Keratinocyte (primary cell): ENCODE measurements around the gene ACTRT3. TPM values are rescaled to one million over a fixed set of nuclear protein-coding genes. Genes with fewer than 3 reads are reported as not detected.

Experiments
- DNase-seq: peaks from one replicate; pipeline ENCODE4 v3.0.0-alpha.2; 2011; ENCODE audit warnings: low read depth, missing footprints, low spot score
- FAIRE-seq: peaks from 2 replicates; lab custom pipeline; 2011; peaks lifted over from hg19 to GRCh38; lab: Jason Lieb, UNC
- H2AFZ ChIP-seq: 2 replicates; pipeline ENCODE4 v1.6.0; 2012; ENCODE audit warnings: low read length, control low read depth, inconsistent platforms; ENCODE audit not compliant: control insufficient read depth
- H3K27ac ChIP-seq: 2 replicates; pipeline ENCODE4 v1.5.1; 2011; ENCODE audit warnings: low read length; ENCODE audit not compliant: control insufficient read depth, insufficient read depth
- H3K27me3 ChIP-seq: 3 replicates; pipeline ENCODE4 v1.6.0; 2011; ENCODE audit warnings: low read length; ENCODE audit not compliant: control insufficient read depth, insufficient read depth; ENCODE audit errors: extremely low read depth
- H3K36me3 ChIP-seq, 2 experiments: 2 replicates in 1 of 2; 3 replicates in 1 of 2; pipeline ENCODE4 v1.5.1; 2011; ENCODE audit warnings: low read length in 2 of 2, mild to moderate bottlenecking in 1 of 2; ENCODE audit not compliant: control insufficient read depth in 2 of 2, insufficient read depth in 2 of 2; ENCODE audit errors: extremely low read depth in 1 of 2
- H3K4me1 ChIP-seq: 3 replicates; pipeline ENCODE4 v1.5.1; 2011; ENCODE audit warnings: low read length; ENCODE audit not compliant: control insufficient read depth, insufficient read depth; ENCODE audit errors: extremely low read depth
- H3K4me2 ChIP-seq: 3 replicates; pipeline ENCODE4 v1.6.0; 2011; ENCODE audit warnings: low read depth, low read length; ENCODE audit not compliant: control insufficient read depth, insufficient read depth; ENCODE audit errors: extremely low read depth
- H3K4me3 ChIP-seq, 3 experiments: fragments of 200-600 bp in 1 of 3; sonication (generic) in 1 of 3; 2 replicates in 2 of 3; 3 replicates in 1 of 3; pipeline ENCODE4 v1.5.1; 2011 to 2016; ENCODE audit warnings: low read length in 3 of 3, mild to moderate bottlenecking in 3 of 3, control low read depth in 2 of 3, inconsistent platforms in 1 of 3, low read depth in 1 of 3, mixed read lengths in 1 of 3, mixed run types in 1 of 3, moderate library complexity in 1 of 3; ENCODE audit not compliant: control insufficient read depth in 2 of 3, insufficient read depth in 2 of 3; ENCODE audit errors: extremely low read depth in 1 of 3
- H3K79me2 ChIP-seq: 2 replicates; pipeline ENCODE4 v1.6.0; 2012; ENCODE audit warnings: low read length; ENCODE audit not compliant: control insufficient read depth, insufficient read depth
- H3K9ac ChIP-seq: 3 replicates; pipeline ENCODE4 v1.6.0; 2011; ENCODE audit warnings: low read length; ENCODE audit not compliant: control insufficient read depth, insufficient read depth; ENCODE audit errors: extremely low read depth
- H3K9me1 ChIP-seq: 3 replicates; pipeline ENCODE4 v1.6.0; 2011; ENCODE audit warnings: low read length; ENCODE audit not compliant: control insufficient read depth, insufficient read depth; ENCODE audit errors: extremely low read depth
- H3K9me3 ChIP-seq: 2 replicates; pipeline ENCODE4 v1.5.1; 2012; ENCODE audit warnings: low read depth, low read length; ENCODE audit not compliant: control insufficient read depth
- H4K20me1 ChIP-seq: 3 replicates; pipeline ENCODE4 v1.6.0; 2011; ENCODE audit warnings: low read length; ENCODE audit not compliant: control insufficient read depth, insufficient read depth; ENCODE audit errors: extremely low read depth
- EZH2 ChIP-seq: IDR thresholded peaks from one replicate; pipeline ENCODE4 v1.6.1; 2012; ENCODE audit warnings: inconsistent platforms, mild to moderate bottlenecking, low read length, moderate library complexity
- dilution Hi-C: fragments of 300-500 bp; cut with MboI; formaldehyde crosslinking; loops from one replicate; pipeline ENCODE4 v1.7.0; 2020; ENCODE audit warnings: low sequenced_read_pairs; ENCODE audit not compliant: extremely low pct_ligation_motif_present
- polyA minus RNA-seq, 3 experiments: library from RNA; depleted of rRNA, polyadenylated mRNA; stranded (reverse); fragments of >200 nt; gene quantifications; 1 replicate in 1 of 3; 2 replicates in 1 of 3; 3 replicates in 1 of 3; pipeline ENCODE4 v1.2.3, GENCODE V29; 2011
- polyA plus RNA-seq, 5 experiments: library from polyadenylated mRNA; depleted of rRNA in 3 of 5; stranded (reverse) in 3 of 5; stranded (forward) in 1 of 5; unstranded in 1 of 5; fragments of >200 nt; gene quantifications; 1 replicate in 1 of 5; 2 replicates in 3 of 5; 3 replicates in 1 of 5; pipeline versions ENCODE4 v1.2.1 to v1.2.3, GENCODE V29; 2011 to 2012; ENCODE audit warnings: missing spikeins in 2 of 5, low read depth in 1 of 5, low replicate concordance in 1 of 5
- TF ChIP-seq, protein P1 (sequence below), 3 experiments: IDR thresholded peaks in 1 of 3; conservative IDR thresholded peaks in 1 of 3; optimal IDR thresholded peaks in 1 of 3; 2 replicates in 2 of 3; 3 replicates in 1 of 3; pipeline versions ENCODE3 to v1.5.1; 2011; ENCODE audit warnings: low read length in 3 of 3, mild to moderate bottlenecking in 3 of 3, moderate library complexity in 2 of 3, control low read depth in 1 of 3, inconsistent platforms in 1 of 3; ENCODE audit not compliant: insufficient read depth in 2 of 3; ENCODE audit errors: extremely low read depth in 1 of 3

ACTRT3 gene
- polyA plus RNA-seq (2.5 to 3.4 TPM (median 2.9 TPM) in 3 replicates), polyA minus RNA-seq (0.59 to 2.9 TPM (median 0.74 TPM) in 3 replicates)
- polyA plus RNA-seq (2011; ENCODE audit: low read depth): 0.17 TPM
- 2.5 and 3.2 TPM in 2 replicates for polyA plus RNA-seq (2011; cell fraction: cytosol; rRNA removed)
- polyA plus RNA-seq (2011; cell fraction: nucleus; rRNA removed): 3.0 and 3.3 TPM in 2 replicates
- 0.75 and 4.5 TPM in 2 replicates for polyA plus RNA-seq (2012; ENCODE audit: low replicate concordance)
- polyA minus RNA-seq (2011; cell fraction: cytosol; rRNA and poly(A)+ RNA removed): 1.5 TPM
- 1.8 and 3.2 TPM in 2 replicates for polyA minus RNA-seq (2011; cell fraction: nucleus; rRNA and poly(A)+ RNA removed)

DNA sequence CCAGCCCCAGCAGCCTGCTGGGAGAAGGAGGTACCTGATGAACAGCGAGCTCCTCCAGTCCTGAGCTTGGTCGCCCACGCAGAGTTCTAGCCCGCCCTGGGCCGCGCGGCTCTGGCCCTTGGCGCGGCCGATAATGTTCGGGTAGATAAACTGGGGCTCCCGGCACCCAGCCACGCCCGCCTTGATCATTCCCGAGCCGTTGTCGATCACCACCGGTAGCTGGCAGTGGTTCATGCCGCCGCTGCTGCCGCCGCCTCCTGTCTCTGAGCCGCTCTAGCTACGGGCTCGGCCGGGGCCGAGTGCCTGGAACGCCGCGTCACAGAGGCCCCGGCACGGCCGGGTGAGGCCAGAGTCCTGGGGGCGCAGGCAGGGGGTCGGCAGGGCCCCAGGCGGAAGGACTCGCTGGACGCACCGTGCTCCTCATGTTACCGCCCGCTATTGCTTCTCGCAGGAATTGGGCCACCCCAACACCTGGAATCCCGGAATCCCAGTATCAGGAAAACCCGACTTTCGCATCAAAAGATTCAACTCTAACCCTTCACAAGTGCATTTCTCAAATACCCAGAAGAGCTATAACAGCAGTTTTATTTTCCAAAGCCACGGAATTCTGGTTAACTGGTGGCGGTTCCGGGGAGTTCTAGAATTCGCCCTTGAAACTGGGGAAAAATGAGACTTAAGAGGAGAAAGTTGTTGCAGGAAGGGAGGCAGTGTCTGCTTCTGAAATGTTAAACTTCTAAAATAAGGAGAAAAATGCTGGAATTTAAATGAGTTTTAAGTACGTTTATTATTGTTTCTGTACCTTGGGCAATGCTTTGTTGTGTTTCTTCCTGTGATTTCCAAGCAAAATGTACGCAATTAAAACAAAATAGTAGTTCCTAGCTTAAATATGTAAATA is at the start of gene ACTRT3:
Gene ACTRT3, minus strand, starts transcription at position 275 of the 895 bp plus-strand sequence. Its CDS starts 41 bp downstream, at position 234.
- TF ChIP-seq, protein P1, sequence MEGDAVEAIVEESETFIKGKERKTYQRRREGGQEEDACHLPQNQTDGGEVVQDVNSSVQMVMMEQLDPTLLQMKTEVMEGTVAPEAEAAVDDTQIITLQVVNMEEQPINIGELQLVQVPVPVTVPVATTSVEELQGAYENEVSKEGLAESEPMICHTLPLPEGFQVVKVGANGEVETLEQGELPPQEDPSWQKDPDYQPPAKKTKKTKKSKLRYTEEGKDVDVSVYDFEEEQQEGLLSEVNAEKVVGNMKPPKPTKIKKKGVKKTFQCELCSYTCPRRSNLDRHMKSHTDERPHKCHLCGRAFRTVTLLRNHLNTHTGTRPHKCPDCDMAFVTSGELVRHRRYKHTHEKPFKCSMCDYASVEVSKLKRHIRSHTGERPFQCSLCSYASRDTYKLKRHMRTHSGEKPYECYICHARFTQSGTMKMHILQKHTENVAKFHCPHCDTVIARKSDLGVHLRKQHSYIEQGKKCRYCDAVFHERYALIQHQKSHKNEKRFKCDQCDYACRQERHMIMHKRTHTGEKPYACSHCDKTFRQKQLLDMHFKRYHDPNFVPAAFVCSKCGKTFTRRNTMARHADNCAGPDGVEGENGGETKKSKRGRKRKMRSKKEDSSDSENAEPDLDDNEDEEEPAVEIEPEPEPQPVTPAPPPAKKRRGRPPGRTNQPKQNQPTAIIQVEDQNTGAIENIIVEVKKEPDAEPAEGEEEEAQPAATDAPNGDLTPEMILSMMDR (optimal IDR thresholded peaks at IDR 0.05 in 1 of 3, IDR thresholded peaks at IDR 0.05 in 1 of 3, conservative IDR thresholded peaks at IDR 0.05 in 1 of 3; ENCODE audit: extremely low read depth in 1 of 3, insufficient read depth in 2 of 3, low read length in 3 of 3): peak in 2 of 3 experiments; percentile 24 to 26
- no peak for TF ChIP-seq EZH2
- Histone ChIP-seq H3K9me1 (no peaks in the 10 kb centered on the region), H2AFZ (peak within 1 kb of the TSS; percentile 62), H4K20me1 (no peaks in the 10 kb centered on the region), H3K27ac (peak within 1 kb of the TSS; percentile 58), H3K9me3 (no peaks in the 10 kb centered on the region), H3K27me3 (no peaks in the 10 kb centered on the region), H3K4me3 (peak within 1 kb of the TSS; percentile 64 to 76 (median 65)), H3K36me3 (no peaks in the 10 kb centered on the region), H3K79me2 (peaks cover 13% of the 10 kb centered on the region), H3K4me1 (peaks cover 6% of the 10 kb centered on the region), H3K4me2 (peak within 1 kb of the TSS; percentile 57), H3K9ac (peak within 1 kb of the TSS; percentile 72)
- DNase-seq (no peak), FAIRE-seq (no peak)
- dilution Hi-C loops: no loop called here

DNA sequence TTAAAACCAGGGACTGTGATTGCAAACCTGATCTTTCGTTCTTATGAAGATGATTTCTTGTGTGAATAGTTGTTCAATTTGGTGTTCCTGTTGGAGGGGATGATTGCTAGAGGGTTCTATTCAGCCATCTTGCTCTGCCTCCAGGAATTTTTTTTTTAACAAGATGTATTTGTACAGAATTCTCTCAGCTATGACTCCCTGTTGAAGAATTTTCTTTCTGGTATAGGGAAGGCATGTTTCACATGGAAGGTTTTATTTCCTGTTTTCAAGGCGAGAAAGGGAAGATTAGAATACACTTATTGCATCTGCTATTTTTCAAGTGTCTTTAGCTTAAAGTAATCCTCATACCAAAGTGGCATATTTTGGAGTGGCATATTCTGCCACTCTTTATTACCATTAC is 49.0 kb upstream of the ACTRT3 start:
- DNase-seq (no peak), FAIRE-seq (no peak)
- Histone ChIP-seq H3K4me3 (no peak overlapping the region), H3K4me2 (no peak overlapping the region), H3K9me1 (no peaks in the 10 kb centered on the region), H3K79me2 (no peaks in the 10 kb centered on the region), H2AFZ (peak overlapping the region; percentile 68), H3K9me3 (peaks cover 3% of the 10 kb centered on the region), H3K36me3 (no peaks in the 10 kb centered on the region), H3K9ac (no peak overlapping the region), H3K4me1 (no peaks in the 10 kb centered on the region), H3K27ac (no peak overlapping the region), H3K27me3 (peaks cover 5% of the 10 kb centered on the region), H4K20me1 (no peaks in the 10 kb centered on the region)
- TF ChIP-seq, protein P1 (optimal IDR thresholded peaks at IDR 0.05 in 1 of 3, IDR thresholded peaks at IDR 0.05 in 1 of 3, conservative IDR thresholded peaks at IDR 0.05 in 1 of 3; ENCODE audit: extremely low read depth in 1 of 3, insufficient read depth in 2 of 3, low read length in 3 of 3): no peak
- no peak for TF ChIP-seq EZH2
- dilution Hi-C loops: no loop called here
